GM21619 (cell line): ENCODE measurements around the gene OR4D2.
"Not testable (repeated sequence)": the region's sequence is repeated elsewhere in the genome, so short reads cannot be mapped to it uniquely, and the experiment has no call there.

Experiments
- ATAC-seq: cut with Tn5 transposase; IDR thresholded peaks from one replicate; pipeline ENCODE4 v1.9.1; 2021; ENCODE audit not compliant: unreplicated experiment

Gene OR4D2

GRCh38 chr17:58166682-58167081, at the start of gene OR4D2:
TSS of gene OR4D2 (plus strand) at chr17:58166982. CDS start at chr17:58169656, 2,674 bp downstream.
- no peak for ATAC-seq

- no peak for ATAC-seq
Observed at GRCh38 chr17:58117382-58117781, 49.4 kb upstream of the OR4D2 start.

GRCh38 chr17:58119491-58119890, 47.3 kb upstream of the OR4D2 start:
- ATAC-seq, result no peak

- ATAC-seq, result no peak
Observed at GRCh38 chr17:58120195-58120822, 46.5 kb upstream of the OR4D2 start.

GRCh38 chr17:58121925-58122324, 44.9 kb upstream of the OR4D2 start:
- ATAC-seq, result no peak

GRCh38 chr17:58127846-58128245, 38.9 kb upstream of the OR4D2 start:
- ATAC-seq, result no peak

GRCh38 chr17:58132697-58133096, 34.1 kb upstream of the OR4D2 start:
- ATAC-seq, result not testable (repeated sequence)

- no peak for ATAC-seq
Observed at GRCh38 chr17:58136669-58137279, 30.0 kb upstream of the OR4D2 start.

- no peak for ATAC-seq
Observed at GRCh38 chr17:58141505-58141904, 25.3 kb upstream of the OR4D2 start.

GRCh38 chr17:58143335-58143734, 23.4 kb upstream of the OR4D2 start:
- not testable (repeated sequence) for ATAC-seq

GRCh38 chr17:58144801-58145200, 22.0 kb upstream of the OR4D2 start:
- no peak for ATAC-seq

- ATAC-seq, result no peak
Observed at GRCh38 chr17:58147930-58148434, 18.8 kb upstream of the OR4D2 start, which contains the start of gene OR4D1. TSS of gene OR4D1 (plus strand) at chr17:58148384. CDS start at chr17:58155154, 6,770 bp downstream.

- ATAC-seq, result no peak
Observed at GRCh38 chr17:58148609-58149008, 18.2 kb upstream of the OR4D2 start.

GRCh38 chr17:58150394-58150793, 16.4 kb upstream of the OR4D2 start:
- no peak for ATAC-seq

- no peak for ATAC-seq
Observed at GRCh38 chr17:58153046-58153445, 13.7 kb upstream of the OR4D2 start.

- no peak for ATAC-seq
Observed at GRCh38 chr17:58153671-58154070, 13.1 kb upstream of the OR4D2 start.

GRCh38 chr17:58156839-58157803, 9.7 kb upstream of the OR4D2 start:
- no peak for ATAC-seq

- ATAC-seq, result no peak
Observed at GRCh38 chr17:58158181-58158580, 8.6 kb upstream of the OR4D2 start.

- ATAC-seq, result no peak
Observed at GRCh38 chr17:58161566-58161965, 5.2 kb upstream of the OR4D2 start.

- no peak for ATAC-seq
Observed at GRCh38 chr17:58165981-58166380, 801 bp upstream of the OR4D2 start.

- no peak for ATAC-seq
Observed at GRCh38 chr17:58170622-58171021, 3.8 kb downstream of the OR4D2 start.
